Stimulated activated CD4-positive, alpha-beta T cell treated with anti-CD3 and anti-CD28 coated beads, Interleukin-1b, Interleukin-23, amount 100 ng/mL, for 24 hours (primary cell): Measurements from ENCODE around the gene DCTN1.
A peak's percentile ranks its signal among the peaks of the same experiment; 100 is the strongest.
"Not testable (repeated sequence)": the region's sequence is repeated elsewhere in the genome, so short reads cannot be mapped to it uniquely, and the experiment has no call there.

Source experiments
- DNase-seq, 4 experiments: peaks; one replicate each; pipeline ENCODE4 v3.0.0-alpha.2; 2020; ENCODE audit warnings: low read depth in 4 of 4, low spot score in 1 of 4

The DCTN1 gene

DNA sequence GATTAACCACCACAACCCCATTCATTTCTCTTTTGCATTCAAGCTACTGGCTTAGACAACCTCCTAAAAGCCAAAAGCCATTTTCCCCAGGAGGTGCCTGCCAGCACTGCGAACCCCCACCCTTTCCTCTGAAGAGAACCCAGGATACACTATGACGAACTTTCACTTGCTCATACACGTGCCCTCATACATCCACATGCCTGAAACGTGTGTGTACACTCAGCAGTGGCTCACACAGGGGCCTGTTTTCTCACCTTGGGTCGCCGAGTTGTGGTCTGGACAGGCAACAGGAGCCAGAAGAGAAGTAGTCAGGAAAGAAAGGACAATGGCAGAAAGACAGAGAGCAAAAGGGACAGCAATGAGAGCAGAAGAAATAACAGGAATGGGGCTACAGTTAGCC lies 7.4 kb downstream of the DCTN1 start:
- no peak for DNase-seq

DNA sequence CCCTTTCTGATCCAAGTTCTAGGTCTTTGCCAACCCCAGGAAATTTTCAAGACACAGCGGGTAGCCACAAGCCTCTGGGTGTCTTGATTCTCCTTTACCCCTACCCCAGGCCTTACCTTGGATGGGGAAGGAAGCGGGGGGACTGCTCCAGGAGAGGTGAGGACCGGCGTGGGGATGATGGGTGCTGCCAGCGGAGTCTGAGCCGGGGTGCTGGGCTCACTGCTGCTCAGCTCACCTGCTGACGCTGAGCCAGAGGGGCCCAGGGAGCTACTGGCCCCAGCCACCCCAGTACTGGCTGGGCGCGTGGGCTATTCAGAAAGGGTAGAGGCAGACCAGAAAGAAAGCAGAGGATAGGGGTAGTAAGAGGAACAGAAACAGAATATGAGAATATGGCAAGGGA lies 8.7 kb downstream of the DCTN1 start:
- no peak for DNase-seq

- no peak for DNase-seq
These were observed 10.1 kb downstream of the DCTN1 start for GRCh38 chr2:74369976-74370375.

DNA sequence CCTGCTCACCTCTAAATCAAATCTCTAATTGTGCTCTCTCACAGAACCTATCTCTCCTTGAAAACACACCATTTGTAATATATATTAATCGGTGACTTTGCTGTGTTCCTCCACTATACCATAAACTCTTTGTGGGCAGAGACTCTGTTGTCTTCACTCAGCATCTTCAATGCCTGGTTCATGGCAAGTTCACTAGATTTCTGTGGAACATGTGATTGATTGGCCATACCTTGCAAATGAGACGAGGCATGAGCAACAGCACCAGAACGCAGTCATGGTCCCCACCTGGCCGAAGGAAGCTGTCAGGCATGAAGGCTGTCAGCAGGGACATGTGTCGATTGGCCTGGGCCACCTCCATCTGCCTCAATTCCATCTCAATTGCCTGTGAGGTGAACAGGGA lies 11.6 kb downstream of the DCTN1 start:
- no peak for DNase-seq

DNA sequence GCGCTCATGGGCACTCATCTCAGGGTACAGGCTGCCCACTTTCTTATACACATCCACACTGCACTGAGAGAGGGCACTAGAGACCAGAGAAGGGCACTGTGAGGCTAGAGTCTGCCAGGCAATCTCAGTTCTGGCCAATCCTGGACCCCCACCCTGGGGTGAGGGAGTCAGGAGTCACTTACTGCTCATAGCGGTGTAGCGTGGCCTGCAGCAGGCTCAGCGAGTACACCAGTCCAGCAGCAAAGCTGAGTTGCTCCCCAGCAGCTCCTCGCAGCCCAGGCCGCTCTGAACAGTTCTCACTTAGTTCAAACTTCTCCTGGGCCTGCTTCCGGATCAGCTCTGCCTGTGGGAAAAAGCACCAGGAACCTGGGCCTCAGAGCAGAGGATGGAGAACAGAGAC lies 12.3 kb downstream of the DCTN1 start:
- no peak for DNase-seq

GRCh38 chr2:74366036-74366435 lies 14.1 kb downstream of the DCTN1 start:
- DNase-seq, result no peak

DNA sequence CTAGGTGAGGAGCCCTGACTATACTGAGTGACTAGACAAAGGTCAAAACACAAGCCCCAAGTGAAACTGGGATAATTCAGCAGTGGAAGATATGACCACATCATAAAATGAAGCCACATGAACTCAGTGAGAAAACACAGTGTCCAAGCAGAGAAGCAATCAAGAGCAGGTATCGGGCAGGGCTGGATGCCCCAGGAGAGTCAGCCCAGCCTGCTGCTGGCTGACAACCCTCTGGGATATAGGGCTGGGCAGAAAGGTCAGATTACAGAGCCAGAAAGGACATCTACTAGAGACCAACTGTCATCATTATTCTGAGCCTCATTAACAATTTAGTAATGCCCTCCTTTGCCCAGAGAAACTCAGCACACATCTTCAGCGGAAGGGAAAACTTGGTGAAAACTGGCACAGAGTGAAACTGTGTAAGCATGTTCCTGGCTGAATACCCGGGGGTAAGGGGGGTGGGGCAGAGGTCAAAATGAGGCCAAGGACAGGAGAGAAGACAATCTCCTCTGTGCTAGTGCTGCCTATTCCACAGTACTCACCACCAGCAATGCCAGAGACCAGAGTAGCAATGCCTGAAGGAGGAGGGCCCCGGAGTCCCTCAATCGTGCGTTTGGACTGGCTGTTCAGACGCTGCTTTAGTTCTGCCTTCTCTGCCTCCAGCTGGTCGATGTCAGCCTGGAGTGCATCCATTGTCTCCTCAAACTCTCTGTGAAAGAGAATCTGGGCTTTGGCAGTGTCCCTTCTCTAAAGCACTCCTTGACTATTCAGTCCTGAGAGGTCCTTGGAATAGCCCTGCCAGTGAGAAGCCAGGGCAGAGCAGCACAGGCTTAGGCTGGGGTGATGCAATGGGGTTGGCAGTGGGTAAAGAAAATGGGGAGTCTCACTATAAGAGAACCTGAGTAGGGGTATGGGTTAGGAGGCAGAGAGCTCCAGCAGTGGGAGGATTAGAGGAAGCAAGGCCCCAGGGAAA lies 15.3 kb downstream of the DCTN1 start:
- DNase-seq, result no peak

DNA sequence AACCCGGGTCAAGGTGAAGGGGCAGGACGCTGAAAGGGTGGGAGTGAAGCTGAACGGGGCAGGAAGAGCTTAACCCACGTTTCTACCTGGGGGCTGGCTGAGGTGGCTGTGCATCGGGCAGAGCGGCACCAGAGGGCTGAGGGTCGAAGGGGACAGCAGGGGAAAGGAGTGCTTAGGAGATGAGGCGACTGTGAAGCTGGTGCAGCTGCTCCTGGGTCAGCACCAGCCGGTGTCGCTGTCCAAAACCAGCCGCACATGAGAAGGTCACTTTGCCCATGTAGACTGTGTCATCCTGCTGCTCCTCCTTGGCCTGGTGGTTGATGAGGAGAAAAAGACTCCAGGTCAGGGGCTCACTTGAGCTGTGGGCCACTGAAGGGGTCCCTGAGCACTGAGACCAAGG lies 18.8 kb downstream of the DCTN1 start:
- no peak for DNase-seq

DNA sequence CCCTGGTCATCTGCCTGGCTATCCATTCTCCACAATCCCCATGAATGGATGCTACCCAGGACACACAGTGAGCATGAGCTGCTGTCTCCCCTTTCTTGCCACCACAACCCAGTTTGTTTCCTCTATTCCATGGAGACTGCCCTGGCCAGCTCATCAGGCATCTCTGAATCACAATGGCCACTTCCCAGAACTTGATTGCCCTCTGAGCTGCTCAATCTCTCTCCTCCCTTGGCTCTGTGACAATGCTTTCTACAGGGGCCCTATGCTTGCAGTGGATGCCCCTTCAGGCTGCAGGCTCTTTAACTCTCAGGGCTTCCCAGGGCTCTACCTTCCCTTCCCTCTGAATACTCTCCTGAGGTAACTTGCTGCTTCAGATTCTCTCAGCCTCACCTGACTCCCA lies 22.5 kb downstream of the DCTN1 start:
- no peak for DNase-seq

DNA sequence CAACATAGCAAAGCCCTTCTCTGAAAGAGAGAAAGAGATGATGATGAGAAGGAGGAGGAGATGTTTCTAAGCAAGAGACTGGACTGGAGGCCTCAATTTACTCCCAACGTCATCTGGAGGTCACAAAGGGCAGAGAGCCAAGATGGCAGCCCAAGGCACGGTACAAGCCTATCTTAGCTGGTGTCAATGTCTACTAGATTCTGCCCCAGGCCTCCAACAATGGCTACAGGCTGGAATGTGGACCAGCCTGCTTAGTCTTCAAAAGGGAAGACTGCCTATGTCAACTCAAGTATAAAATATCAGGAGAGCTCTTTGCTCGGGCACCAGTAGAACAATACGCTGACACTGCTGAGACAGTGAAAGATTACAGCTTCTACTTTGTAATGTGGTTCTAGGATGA lies 30.2 kb downstream of the DCTN1 start:
- no peak for DNase-seq

DNA sequence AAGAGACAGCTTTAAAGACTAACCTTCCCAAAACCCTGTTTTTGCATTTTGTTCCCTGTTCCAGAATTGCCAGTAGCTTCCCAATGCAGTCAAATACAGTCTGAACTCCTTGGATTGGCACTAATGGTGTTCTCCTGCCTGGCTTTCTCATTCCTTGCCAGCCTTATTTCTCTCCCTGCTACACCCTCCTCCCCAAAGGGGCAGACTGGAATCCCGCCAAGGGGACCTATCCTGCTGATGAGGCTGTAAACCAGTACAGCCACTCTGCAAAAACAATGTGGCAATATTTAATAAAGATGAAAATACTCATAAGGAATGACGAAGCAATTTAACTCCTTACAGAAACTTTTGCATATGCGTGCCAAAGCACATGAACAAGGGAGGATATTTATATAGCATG lies 32.4 kb downstream of the DCTN1 start:
- no peak for DNase-seq

DNA sequence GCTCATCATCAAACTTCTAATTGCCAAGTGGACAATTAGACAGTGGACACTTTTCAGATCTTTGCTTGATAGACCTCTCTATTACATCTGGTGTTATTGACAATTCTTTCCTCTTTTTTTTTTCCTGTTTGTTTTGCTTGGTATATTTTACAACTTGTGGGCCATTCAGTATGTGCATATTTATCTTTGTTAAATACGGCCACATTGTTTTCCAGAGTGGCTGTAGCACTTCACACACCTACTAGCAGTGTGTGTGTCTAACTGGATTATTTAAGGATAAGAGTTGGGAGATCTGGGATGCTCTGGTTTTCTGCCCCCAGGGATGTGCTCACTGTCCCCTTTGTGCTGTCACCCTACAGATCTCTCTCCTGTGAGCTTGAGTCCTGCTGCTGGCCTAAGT lies 32.8 kb downstream of the DCTN1 start:
- no peak for DNase-seq

GRCh38 chr2:74345272-74345943 lies 34.7 kb downstream of the DCTN1 start:
- DNase-seq, result no peak

- no peak for DNase-seq
These were observed 36.8 kb downstream of the DCTN1 start, which contains the start of gene SLC4A5 for GRCh38 chr2:74343316-74343715. Gene SLC4A5 (minus strand): TSS chr2:74343416. CDS start chr2:74315023, 28,393 bp downstream.

DNA sequence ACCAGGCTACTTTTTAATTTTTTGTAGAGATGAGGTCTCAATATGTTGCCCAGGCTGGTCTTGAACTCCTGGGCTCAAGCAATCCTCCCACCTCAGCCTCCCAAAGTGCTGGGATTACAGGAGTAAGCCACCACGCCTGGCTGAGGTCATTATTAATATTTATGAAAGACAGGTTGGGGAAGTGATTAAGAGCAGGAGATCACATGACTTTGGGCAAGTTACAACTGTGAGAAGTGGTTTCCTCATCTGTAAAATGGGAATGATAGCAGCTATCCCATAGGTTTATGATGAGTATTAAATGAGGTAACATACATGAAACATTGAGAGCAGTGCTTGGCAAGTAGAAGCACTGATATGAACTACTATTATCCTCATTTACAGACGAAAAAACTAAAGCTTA lies 43.9 kb downstream of the DCTN1 start:
- not testable (repeated sequence) for DNase-seq

GRCh38 chr2:74334931-74335333 lies 45.2 kb downstream of the DCTN1 start:
- peak; percentile 59 to 74 (median 70) for DNase-seq

- DNase-seq, result no peak
These were observed 46.1 kb downstream of the DCTN1 start for GRCh38 chr2:74333896-74334586.

GRCh38 chr2:74333175-74333574 lies 46.9 kb downstream of the DCTN1 start:
- no peak for DNase-seq

DNA sequence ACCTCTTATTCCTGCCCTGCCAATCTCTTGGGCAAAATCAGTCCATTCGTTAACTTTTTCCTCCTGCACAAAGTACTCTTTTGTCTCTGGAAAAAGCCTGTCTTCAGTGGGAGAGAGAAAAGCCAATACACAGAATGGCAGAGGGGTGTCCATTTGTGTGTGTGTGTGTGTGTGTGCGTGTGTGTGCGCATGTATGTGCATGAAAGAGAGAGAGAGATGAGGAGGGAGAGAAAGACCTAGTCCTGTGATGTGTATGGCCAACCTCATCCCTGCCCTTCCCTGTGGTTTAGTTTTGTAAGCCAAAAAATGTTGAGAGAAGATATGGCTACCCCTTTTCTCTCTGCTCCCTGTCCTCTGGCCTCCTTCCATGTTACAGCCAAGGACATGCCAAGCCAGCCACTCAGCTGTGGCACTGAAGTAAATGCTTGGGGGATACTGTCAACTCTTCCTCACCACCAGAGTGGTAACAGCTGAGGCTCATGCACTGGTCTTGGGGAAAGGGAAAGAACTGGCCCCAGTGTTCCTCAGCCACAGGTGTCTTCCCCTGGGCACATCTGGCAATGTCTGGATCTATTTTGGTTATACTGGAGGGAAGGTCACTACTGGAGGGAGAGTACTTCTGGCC lies 47.4 kb downstream of the DCTN1 start:
- no peak for DNase-seq

- no peak for DNase-seq
These were observed 51.5 kb downstream of the DCTN1 start for GRCh38 chr2:74328573-74328972.

DNA sequence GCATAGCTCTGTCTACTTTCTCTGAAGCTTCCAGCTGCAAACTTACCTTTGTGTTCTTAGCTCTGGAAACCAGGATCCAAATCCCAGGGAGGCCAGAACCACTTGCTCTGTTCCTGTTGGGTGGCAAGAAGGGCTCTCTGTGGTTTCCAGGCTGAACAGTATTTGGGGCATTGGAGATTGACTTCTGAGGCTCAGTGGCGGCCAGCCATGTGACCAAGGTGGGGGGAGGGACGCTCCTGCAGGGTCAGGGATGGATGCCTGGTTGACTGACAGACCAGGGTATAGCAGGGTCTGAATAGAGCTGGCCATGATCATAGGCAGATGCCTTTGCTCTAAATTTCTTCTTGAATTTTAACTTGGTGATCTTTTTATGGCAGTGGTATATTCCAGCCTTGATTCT lies 52.0 kb downstream of the DCTN1 start:
- no peak for DNase-seq
